Dermis blood vessel endothelial cell (primary cell): ENCODE results near the gene GRIK3. TPM values are rescaled to one million over a fixed set of nuclear protein-coding genes. Genes with fewer than 3 reads are reported as not detected.
"Not testable (repeated sequence)": the region's sequence is repeated elsewhere in the genome, so short reads cannot be mapped to it uniquely, and the experiment has no call there.

Source experiments
- DNase-seq: peaks from one replicate; pipeline ENCODE4 v3.0.0; 2010
- total RNA-seq: library from RNA; depleted of rRNA; stranded (reverse); fragments of >200 nt; gene quantifications from 2 replicates; pipeline ENCODE4 v1.2.3, GENCODE V29; 2014

The GRIK3 gene
- total RNA-seq, 1 donor from 2014 or later = not detected

DNA sequence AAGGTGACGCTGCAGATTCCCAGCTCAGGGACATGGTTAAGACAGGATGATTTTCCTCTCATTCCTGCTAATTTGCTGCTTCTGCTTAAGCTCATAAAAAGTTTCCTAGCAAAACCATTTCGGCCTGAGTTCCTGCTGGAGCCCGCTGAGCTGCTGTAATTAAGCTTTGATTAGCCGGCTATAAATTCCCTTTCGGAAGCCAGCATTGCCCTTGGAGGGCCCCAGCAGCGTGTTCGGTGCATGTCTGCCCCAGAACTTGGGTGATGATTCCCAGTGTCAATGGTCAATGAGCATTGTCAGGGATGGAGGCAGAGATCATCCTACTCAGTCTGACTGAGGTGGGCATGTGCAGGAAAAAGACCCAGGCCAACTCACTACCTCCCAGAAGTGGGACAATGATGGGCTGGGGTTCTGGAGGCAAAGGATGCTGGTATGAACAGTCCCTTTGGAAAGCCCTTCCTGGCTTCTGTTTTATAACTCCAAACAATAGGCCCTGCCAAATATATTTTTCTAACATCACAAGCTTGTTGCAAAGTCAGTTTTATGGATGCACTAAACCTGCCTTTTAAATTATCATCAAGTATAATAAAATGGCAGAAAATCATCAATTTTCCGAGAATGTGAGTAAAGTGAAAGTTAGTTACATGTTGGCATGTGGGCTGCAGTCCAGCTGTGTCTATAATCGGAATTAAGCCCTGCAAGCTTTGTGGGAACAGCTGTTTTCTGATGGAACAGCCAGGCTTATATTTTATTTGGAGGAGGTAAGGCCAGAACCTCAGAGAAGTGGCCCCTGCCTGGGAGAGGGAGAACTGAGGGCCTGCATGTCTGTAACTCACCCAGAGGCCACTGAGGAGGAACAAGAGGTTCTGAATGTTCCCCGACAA, 257.1 kb downstream of the GRIK3 start:
- no peak for DNase-seq

DNA sequence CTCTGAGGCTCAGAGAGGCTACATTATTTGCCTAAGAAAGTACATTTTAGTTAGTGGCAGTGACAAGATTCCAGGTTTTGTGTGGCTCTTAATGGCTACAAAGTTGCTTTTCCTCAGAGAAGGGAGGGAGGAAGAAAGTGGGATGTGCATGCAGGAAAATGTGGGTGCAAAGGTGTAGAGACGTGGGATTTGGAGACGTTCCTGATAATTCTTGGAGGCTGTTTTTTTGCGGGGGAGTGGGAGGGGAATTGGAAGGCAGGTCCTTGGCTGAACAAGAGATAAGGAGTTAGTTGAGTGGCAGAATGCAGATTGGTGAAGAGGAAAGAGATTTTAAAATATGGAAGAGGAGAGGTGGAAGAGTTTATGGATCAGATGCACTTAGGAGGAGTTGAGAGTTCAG, 258.1 kb downstream of the GRIK3 start:
- DNase-seq = no peak

DNA sequence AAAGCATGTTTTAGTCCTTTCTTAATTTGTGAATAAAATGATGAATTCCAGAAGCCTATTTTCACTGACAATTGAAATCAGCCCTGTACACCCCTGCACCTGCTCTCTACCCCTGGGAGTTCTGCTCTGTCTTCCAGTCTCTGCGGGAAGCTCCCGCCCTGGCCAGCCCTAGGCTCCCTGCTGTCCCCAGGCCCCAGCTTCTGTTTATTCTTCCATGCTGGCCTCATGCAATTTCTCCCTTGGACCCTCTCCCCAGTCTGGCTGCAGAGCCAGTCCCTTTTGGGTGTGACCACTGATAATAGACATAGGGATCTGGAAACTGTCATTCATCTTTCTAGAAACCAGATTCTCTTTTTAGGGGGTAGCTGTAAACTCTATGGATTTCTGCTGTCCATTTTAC, 258.6 kb downstream of the GRIK3 start:
- DNase-seq = no peak

DNA sequence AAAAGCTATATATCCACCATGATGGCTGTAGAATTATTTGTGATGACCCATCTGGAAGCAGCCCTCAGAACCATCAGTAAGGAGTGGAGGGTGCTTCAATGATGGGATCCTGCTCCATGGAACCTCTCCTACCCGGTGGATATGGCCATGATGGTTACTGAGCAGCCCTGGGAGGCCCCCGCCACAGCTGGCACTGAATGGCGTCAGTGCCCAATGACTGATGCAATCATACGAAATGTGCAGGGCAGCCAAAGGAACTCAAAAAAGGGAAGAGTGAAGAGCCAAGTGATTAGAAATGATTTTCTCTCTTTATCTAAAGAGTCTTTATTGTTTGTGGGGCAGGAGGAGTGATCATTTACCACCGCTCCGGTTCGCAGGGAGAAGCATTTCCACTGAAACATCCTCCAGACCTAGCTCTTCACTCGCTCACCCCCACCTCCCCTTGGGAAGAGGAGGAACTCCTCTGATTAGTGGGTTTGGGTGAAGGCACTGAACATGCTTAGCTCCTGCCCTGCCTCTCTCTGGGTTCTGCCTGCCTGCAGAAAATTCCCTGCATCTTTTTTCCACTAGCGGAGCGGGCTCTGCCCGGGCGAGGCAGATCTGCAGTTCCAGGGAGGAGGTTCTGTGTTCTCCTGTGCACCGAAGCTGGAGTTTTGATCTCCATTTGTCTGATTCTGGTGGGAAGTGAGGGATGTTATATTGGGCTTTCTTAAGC, 260.3 kb downstream of the GRIK3 start:
- no peak for DNase-seq

DNA sequence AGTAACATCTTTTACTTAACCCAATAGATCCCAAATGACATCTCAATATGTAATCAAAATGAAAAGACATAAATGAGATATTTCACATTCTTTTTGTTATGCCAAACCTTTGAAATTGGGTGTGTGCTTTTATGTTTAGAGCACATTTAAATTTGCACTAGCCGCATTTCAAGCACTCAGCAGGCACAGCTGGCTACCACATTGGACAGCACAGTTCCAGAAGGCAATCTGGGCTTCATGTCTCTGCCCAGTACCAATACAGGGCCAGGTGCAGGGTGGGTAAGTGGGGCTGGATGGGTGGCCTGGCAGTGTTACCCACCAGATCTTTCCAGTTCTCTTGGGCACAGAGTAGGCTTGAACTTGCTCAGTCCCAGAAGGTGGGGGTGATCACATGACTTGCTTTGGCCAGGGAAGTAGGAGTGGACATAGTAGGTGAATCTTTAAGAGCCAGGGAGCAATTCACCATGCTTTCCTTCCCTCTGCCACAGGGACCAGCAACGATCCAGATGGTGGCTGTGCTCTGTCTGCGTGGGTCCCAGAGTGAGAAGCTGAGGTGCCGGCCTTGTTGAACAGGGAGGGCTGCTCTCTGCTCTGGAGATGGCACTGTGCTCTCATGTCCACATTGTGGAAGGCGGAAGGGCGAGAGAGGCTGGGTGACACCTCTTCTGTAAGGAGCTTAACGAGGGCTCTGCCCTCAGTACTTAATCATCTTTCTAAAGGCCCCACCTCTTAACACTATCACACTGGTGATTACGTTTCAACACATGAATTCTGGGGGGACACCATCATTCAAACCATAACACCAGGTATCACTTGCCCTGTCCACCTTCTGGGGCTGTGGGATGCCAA, 261.4 kb downstream of the GRIK3 start:
- no peak for DNase-seq

DNA sequence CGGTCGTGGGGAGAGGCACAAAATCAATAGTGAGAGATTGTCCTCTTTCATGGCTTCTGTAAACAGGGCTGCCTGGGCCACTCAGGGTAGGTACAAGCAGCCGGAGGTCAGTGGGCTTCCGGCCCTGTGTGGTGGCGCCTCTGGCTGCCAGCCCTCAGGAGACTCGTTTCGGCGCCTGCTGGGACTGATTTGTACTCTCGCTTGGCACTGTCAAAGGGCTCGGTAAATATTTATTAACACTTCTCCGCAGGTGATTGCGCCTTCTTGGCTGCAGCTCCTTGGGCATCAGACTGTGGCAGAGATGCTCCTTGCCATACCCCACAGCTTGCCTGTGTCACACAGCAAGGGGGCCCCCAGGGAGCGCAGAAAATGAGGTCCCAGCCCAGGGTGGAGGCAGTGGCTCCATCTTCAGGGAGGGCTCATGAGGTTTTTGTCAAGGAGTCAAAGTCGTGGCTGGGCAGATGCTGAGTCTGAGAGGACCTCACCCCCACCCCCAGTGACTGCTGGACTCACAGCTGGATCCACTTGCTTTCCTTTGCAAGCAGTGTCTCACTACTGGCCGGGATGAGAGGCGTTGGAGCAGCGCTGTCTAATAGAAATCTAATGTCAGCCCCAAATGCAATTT, 262.5 kb downstream of the GRIK3 start:
- no peak for DNase-seq

DNA sequence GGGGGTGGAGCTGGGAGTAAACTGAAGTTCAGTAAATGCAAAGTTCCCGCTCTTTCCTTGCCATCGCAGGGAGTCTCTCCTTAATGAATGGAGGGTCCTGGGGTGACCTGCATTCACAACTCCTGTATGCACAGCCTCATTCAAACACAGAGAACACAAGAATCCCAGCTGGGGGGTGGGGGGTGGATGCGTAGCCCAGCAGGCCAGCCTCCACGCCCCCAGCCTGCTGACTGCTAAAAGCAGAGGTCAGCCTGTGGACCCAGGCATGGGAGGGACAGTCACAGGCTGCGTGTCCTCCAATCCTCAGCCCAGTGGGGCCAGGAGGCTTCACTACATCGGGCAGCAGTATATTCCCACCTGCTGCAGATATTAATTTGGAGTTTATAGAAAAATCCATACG, 263.1 kb downstream of the GRIK3 start:
- no peak for DNase-seq

DNA sequence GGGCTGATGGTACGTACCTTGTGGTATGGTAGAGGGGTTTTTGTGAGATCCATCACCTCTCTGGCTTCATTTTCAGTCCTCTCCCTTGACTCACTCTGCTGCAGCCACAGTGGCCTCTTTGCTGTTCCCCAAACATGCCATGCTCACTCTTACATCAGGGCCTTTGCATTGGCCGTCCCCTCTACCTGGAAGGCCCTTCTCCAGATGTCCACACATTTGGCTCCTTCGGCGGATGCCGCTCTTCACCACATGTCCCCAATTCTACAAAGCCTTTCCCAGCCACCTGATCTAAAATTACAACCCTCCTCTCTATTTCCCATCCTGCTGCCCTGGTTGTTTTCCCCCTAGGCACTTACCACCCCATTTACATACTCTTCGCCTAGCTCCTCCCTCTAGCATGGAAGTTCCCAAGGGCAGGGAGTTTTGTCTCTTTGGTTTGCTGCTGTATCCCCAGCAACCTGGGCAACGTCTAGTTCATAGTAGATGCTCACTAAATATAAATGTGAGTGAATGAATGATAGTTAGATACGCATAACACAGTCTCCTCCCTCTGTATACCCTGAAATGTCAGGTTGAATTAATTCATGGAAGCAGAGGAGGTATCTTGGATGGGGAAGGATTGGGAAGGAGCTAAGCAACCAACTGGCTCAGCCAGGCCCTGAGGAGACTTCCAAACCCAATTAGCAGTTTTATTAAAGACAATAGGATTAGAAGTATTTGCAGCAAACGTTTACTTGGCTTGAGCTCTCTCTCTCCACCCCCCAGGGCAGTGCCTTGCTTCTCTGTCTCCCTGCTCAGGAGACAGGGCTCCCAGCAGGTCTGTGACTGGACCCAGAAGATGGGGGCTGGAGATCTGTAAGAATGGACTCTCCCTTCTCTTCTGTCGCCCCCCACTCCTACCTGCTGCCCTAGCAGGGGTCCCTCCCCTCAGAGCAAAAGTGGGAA, 264.2 kb downstream of the GRIK3 start:
- DNase-seq = no peak

DNA sequence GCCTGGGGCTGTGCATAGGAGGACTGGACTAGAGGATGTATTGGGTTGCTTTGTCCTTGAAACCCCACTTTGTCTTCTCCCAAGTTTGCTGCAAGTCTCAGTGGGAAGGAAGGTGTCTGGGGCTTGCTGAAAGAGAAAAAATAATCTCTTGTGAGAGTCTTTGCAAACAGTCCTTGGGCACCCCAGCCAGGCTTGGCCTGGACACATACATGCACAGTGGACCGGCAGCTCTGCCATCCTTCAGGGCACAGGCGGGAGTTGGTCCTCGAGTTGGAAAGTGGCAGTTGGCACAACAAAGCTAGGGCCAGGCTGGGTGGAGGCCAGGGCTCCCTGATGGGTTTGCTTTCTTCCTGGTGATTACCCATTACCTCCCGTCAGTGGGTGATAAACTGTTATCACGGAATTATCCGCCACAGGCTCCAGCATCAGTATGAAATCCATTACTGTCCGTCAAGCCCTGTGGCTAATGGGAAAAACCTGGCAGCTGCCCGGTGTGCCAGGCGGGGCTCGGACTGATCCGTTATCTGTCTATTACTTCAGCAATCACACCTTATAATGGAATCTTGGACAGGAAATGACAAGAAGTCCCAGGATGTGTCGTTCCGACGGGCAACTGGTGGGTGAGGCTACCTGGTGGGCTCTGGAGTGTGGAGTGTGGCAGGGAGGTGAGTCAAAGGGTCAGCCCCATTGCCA, 265.7 kb downstream of the GRIK3 start:
- DNase-seq = no peak

DNA sequence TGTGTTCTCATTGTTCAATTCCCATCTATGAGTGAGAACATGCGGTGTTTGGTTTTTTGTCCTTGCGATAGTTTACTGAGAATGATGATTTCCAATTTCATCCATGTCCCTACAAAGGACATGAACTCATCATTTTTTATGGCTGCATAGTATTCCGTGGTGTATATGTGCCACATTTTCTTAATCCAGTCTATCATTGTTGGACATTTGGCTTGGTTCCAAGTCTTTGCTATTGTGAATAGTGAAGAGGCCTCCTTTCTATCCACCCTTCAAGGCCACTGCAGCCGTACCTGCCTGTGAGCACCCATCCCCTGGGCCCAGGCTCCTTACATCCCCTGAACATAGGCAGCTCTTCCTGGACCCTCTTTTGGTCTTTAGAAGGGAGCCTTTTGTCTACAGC, 266.9 kb downstream of the GRIK3 start:
- DNase-seq = not testable (repeated sequence)

DNA sequence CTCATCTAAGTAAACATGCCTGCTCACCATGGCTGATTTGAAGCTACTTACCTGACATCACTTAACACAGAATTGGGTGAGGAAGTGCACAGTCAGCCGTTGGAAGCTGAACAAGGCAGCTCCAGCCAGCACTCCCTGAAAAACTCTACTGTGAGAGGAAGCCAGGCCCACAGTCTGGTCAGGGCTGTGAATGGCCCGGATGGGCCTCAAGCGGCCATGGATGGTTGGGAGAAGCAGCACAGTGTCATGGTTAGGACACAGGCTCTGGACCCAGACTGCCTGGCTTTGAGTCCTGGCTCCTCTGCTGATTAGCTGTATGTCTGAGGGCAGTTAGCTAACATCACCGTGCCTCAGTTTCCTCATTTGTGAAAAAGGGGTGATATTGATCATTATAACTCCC, 267.8 kb downstream of the GRIK3 start:
- DNase-seq = no peak

DNA sequence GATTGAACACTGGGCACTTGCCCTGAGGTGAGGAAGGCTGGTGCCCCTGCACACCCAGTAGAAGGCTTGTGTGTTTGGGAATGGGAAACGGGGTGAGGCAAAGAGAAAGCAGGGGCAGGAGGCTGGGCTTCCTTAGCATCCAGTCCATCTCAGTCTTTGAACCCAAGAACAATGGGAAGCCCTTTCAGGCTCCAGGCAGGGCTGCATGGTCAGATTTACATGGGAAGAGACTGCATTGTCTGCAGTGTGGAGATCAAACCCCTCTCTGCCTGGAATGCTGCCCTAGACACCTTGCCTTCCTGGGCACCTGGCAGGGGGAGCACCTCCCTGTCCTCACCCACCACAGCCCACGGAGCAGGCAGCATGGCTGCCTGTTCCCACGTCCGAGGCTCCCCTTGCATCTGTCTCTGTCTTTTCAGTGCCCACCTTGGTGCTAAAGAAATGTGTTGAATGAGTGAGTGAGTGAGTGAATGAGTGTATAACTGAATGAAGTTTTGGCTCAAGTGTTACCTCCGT, 268.5 kb downstream of the GRIK3 start:
- DNase-seq = no peak

DNA sequence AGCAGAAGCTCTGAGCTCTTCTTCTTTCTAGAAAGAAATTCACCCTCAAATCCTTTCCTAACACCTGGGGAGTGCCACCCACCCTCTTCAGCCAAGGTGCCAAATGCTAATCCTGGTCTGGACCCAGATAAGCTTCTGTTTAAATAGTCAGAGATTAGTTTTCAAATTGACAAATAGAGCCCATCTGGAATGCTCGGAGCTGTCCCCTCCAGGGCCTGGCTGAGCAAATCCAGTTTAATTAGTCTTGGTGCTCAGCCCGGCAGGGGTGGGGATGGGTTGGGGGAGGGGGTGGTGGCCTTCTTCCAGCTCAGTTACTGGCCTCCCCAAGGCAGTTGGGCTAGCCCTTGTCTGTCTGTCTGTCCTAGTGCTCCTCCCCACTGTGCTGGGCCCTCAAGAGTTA, 269.5 kb downstream of the GRIK3 start:
- DNase-seq = no peak

DNA sequence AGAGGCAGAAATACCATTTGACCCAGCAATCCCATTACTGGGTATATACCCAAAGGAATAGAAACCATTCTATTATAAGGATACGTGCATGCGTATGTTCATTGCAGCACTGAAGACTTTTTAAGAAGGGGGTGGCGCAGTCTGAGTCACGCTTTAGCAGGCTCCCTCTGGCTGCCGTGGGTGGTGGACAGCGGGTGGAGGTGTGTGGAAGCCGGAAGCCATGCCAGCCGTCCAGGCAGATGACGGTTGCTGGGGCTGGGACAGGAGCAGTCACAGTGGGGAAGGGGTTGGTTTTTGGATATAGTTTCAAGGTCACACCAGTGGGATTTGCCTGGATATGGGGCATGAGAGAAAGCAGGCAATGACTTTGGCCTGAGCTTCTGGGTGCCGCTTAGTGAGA, 270.5 kb downstream of the GRIK3 start:
- no peak for DNase-seq

DNA sequence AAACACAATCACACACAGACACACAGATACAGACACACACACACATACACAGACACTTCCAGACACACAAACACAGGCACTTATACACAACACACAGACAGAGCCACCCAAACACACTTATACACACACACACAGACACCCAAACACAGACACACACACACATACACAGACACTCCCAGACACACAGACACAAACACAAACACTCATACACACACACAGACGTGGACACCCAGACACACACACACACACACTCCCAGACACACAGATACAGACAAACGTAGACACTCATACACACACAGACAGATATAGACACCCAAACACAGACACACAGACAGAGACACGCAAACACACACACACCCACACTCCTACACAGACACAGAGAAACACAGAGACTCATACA, 272.1 kb downstream of the GRIK3 start:
- no peak for DNase-seq

DNA sequence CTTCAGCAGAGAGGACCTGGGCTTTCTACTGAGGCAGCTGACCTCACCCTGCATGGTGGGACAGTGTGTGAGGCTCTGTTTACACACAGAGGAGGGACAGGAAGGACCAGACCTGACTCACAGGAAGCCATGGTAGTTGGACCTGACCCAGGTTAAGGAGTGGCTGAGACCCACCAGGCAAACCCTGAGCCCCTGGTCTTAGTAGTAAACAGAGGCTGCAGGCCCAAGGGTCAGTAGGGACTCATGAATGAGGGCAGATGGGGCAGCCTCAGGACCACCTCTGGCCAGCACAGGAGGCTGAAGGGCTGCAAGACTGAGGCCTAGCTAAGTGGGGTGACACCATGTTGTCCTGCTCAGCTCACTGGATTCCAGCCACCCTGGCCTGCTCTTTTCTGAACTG, 273.2 kb downstream of the GRIK3 start:
- DNase-seq = peak; percentile 61

DNA sequence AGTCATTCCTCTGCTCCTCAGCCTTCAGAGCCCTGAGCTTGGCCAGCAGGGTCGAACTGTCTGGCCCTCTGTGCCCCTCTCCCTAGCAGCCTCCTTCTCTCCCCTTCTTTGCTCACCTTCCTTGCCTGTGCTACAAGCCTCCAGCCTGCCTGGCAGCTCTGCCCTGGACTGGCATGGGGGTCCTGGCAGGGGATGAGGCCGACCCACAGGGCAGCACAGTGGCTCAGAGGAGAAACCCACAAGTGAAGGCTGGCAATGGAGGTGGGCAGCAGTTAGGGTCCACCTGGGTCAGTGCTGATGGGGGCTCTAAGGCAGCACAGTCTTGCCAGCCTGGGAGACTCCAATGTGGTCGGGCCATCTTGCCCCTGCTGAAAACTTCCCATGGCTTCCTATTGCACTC, 274.2 kb downstream of the GRIK3 start:
- DNase-seq = no peak

DNA sequence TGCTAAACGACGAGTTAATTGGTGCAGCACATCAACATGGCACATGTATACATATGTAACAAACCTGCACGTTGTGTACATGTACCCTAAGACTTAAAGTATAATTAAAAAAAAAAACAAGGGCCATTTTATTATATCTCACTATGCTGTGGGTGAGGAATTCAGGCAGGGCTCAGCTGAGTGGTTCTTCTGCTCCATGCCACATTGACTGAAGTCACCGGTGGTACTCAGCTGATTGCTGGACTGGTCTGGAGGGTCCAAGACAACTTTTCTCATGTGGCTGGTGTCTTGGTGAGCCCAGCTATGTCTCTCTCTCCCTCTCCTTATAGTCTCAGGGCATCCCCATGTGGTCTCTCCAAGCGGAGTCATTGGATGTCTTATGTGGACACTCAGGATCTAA, 275.0 kb downstream of the GRIK3 start:
- DNase-seq = no peak

DNA sequence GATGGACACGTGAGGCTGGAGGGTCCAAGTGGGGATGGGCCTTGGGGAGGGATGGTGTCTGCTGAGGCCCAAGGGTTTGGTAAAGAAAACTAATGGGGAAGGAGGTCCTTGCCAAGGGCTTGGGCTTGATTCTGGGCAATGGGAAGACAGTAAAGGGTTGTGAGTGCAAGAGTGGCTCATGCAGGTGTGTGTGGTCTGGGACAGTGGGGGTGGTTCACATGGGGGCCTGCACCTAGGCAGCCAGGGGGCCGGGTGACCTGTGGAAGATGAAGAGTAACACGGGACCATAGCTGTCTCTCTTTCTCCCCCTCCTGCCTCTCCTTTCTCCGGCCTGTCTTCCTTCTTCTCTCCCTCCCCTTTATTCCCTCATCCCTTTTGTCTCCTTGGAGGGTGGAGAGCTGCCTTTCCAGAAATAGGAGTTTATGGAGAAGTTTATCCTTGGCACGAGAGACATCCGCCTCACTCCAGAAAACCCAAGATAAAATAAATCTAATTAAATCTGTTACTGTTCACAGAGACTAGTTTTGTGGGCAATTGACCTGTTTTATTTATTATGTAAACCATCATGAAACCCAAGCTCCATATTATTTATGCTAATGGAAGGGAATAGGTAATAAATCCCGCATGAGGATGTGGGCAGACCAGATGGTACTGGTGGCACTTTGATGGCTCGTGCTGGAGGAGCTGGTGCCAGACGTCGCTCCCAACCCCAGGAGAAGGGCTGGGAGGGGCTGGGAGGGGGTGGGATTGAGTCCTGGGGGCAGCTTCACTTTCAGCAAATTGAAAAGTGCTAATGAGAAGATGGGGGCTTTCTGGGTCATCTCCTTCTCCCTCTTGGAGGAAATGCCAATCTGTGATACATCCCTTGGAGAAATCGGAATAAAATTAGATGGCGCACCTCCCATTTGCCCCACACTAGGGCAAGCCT, 278.7 kb downstream of the GRIK3 start:
- DNase-seq = no peak

DNA sequence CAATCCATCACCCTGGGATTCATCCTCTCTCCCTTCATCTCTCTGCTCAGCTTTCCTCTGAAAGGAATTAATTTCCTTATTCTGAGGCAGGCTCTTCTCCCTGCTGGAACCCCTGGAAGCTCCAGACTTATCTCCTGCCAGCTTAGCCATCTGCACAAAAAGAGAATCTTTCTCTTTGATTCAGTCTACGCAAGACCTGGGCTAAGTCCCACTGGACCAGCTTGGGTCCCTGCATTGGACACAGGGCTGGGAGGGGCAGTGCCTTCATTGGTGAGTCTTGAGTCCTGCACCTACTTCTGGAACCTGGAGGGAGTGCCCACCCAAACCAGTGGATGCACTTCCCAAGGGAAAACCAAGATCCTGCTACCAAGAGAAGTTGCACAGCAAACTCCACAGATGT, 279.9 kb downstream of the GRIK3 start:
- DNase-seq = no peak
